Measurements from ENCODE around the gene EIPR1.

The EIPR1 gene

DNA sequence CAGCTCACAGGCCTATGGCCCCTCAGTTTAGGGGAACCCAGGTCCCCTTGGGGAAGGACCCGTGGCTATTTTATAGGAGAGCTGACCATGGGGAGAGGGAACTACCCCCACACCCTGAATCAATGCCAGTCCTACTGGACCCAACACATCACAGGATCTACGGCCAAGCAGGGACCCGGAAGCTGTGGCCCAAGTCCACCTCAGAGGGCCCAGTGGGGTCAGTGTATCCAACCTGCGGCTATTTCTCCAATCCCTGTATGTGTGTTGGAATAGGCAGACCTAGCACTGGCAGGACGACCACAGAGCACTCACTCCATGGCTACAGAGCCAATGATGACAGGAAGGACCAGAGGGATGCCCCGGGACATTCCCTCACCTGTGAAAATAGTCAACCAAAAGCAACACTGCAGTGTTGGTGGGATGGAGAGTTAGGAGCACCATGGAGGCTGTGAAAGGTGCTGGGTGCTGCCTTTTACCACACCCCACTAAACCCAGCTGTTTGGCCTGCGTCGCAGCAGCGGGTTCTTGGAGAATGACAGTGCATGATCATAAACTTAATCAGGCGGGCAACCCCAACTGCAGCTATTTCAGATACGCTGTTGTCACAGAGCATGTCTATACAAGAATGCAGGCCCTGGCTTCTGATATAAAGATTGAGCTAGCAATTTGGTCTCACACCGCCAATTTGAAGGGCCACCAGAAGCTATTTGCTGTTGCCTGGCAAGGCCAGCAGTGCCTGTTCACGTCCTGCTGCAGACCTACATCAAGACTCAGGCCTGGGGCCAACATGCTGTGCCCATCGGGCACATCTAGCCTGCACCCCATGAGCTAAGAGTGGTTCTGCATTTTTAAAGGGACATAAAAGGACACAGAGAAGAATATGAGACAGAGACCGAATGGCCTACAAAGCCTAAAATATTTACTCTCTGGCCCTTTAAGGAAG lies 110.4 kb downstream of the EIPR1 start:
- ATAC-seq = no peak
- TF ChIP-seq, protein P1, sequence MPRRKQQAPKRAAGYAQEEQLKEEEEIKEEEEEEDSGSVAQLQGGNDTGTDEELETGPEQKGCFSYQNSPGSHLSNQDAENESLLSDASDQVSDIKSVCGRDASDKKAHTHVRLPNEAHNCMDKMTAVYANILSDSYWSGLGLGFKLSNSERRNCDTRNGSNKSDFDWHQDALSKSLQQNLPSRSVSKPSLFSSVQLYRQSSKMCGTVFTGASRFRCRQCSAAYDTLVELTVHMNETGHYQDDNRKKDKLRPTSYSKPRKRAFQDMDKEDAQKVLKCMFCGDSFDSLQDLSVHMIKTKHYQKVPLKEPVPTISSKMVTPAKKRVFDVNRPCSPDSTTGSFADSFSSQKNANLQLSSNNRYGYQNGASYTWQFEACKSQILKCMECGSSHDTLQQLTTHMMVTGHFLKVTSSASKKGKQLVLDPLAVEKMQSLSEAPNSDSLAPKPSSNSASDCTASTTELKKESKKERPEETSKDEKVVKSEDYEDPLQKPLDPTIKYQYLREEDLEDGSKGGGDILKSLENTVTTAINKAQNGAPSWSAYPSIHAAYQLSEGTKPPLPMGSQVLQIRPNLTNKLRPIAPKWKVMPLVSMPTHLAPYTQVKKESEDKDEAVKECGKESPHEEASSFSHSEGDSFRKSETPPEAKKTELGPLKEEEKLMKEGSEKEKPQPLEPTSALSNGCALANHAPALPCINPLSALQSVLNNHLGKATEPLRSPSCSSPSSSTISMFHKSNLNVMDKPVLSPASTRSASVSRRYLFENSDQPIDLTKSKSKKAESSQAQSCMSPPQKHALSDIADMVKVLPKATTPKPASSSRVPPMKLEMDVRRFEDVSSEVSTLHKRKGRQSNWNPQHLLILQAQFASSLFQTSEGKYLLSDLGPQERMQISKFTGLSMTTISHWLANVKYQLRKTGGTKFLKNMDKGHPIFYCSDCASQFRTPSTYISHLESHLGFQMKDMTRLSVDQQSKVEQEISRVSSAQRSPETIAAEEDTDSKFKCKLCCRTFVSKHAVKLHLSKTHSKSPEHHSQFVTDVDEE (CRISPR knock-in tag; IDR thresholded peaks at IDR 0.05) = no peak
- TF ChIP-seq, protein P2, sequence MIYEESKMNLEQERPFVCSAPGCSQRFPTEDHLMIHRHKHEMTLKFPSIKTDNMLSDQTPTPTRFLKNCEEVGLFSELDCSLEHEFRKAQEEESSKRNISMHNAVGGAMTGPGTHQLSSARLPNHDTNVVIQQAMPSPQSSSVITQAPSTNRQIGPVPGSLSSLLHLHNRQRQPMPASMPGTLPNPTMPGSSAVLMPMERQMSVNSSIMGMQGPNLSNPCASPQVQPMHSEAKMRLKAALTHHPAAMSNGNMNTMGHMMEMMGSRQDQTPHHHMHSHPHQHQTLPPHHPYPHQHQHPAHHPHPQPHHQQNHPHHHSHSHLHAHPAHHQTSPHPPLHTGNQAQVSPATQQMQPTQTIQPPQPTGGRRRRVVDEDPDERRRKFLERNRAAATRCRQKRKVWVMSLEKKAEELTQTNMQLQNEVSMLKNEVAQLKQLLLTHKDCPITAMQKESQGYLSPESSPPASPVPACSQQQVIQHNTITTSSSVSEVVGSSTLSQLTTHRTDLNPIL (CRISPR knock-in tag; IDR thresholded peaks at IDR 0.05; ENCODE audit: low read depth) = no peak
- no peak for TF ChIP-seq OSR1 (CRISPR knock-in tag; IDR thresholded peaks at IDR 0.05)
- TF ChIP-seq, protein P3, sequence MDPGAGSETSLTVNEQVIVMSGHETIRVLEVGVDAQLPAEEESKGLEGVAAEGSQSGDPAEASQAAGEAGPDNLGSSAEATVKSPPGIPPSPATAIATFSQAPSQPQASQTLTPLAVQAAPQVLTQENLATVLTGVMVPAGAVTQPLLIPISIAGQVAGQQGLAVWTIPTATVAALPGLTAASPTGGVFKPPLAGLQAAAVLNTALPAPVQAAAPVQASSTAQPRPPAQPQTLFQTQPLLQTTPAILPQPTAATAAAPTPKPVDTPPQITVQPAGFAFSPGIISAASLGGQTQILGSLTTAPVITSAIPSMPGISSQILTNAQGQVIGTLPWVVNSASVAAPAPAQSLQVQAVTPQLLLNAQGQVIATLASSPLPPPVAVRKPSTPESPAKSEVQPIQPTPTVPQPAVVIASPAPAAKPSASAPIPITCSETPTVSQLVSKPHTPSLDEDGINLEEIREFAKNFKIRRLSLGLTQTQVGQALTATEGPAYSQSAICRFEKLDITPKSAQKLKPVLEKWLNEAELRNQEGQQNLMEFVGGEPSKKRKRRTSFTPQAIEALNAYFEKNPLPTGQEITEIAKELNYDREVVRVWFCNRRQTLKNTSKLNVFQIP (CRISPR knock-in tag; IDR thresholded peaks at IDR 0.05; ENCODE audit: borderline replicate concordance, low read depth) = no peak
- no peak for TF ChIP-seq ZFP3 (CRISPR knock-in tag; IDR thresholded peaks at IDR 0.05)
- no peak for TF ChIP-seq ARNTL (CRISPR knock-in tag; IDR thresholded peaks at IDR 0.05; ENCODE audit: borderline replicate concordance, low read depth)
- no peak for TF ChIP-seq ISL1 (CRISPR knock-in tag; IDR thresholded peaks at IDR 0.05)
- TF ChIP-seq ZNF8 (CRISPR knock-in tag; IDR thresholded peaks at IDR 0.05) = no peak
- no peak for TF ChIP-seq TOX (CRISPR knock-in tag; IDR thresholded peaks at IDR 0.05; ENCODE audit: borderline replicate concordance)
- TF ChIP-seq RARB (CRISPR knock-in tag; IDR thresholded peaks at IDR 0.05) = no peak
- TF ChIP-seq, protein P4, sequence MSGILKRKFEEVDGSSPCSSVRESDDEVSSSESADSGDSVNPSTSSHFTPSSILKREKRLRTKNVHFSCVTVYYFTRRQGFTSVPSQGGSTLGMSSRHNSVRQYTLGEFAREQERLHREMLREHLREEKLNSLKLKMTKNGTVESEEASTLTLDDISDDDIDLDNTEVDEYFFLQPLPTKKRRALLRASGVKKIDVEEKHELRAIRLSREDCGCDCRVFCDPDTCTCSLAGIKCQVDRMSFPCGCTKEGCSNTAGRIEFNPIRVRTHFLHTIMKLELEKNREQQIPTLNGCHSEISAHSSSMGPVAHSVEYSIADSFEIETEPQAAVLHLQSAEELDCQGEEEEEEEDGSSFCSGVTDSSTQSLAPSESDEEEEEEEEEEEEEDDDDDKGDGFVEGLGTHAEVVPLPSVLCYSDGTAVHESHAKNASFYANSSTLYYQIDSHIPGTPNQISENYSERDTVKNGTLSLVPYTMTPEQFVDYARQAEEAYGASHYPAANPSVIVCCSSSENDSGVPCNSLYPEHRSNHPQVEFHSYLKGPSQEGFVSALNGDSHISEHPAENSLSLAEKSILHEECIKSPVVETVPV (CRISPR knock-in tag; IDR thresholded peaks at IDR 0.05) = no peak
- no peak for TF ChIP-seq ZFP30 (CRISPR knock-in tag; IDR thresholded peaks at IDR 0.05)

DNA sequence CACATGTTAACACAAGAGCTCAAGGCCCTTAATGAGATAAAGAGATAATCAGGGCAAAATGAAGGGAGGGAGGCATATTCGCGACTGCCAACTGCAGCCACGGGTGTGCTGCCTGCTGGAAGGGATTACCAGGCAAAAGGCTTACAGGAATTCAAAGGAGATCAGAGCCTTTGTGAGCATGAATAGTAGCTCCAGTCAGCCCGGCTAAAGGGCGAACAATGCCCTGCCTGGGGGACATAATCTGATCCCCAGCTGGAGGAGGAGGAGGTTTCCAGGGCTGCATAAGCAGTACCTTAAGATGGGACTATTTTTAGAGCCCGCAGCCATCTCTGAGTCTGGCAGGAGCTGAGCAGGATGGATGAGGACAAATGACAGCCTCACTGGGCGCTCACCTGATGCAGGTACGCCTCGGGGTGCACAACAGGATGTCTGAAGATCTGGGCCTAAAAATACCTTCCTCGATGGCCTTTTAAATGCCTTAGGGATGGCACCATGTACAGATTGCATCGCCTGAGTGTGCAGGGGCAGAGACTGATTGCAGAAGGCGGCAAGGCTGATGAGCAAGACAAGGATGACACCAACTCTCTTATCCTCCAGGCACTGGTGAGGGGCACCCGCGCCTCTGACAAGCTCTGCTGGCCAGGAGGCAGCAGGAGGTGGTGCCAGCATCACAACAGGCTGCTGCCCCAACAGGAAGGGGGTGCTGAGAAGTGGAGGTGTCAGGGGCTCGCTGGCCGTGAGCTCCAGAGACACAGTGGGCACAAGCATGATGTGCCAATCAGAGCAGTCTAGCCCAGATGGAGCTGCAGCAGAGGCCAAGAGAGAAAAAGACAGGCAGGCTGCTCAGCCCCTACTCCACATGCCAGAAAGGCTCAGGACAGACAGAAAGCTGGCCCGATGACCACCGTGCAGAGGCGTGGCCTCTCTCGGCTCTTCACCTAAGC lies 111.4 kb downstream of the EIPR1 start:
- ATAC-seq = no peak; the same call in 2 of the 3 replicates
- TF ChIP-seq ESRRG (CRISPR knock-in tag; IDR thresholded peaks at IDR 0.05) (no peak), OSR1 (CRISPR knock-in tag; IDR thresholded peaks at IDR 0.05) (no peak), ZNF8 (CRISPR knock-in tag; IDR thresholded peaks at IDR 0.05) (no peak), ZFP3 (CRISPR knock-in tag; IDR thresholded peaks at IDR 0.05) (no peak), ISL1 (CRISPR knock-in tag; IDR thresholded peaks at IDR 0.05) (no peak), ZNF565 (CRISPR knock-in tag; conservative IDR thresholded peaks at IDR 0.05; ENCODE audit: low read depth) (no peak), BACH2 (CRISPR knock-in tag; IDR thresholded peaks at IDR 0.05; ENCODE audit: borderline replicate concordance) (no peak), GLIS3 (CRISPR knock-in tag; IDR thresholded peaks at IDR 0.05) (no peak), SNAI2 (CRISPR knock-in tag; IDR thresholded peaks at IDR 0.05) (no peak)
- TF ChIP-seq, protein P1 (CRISPR knock-in tag; IDR thresholded peaks at IDR 0.05) = no peak
- TF ChIP-seq, protein P5, sequence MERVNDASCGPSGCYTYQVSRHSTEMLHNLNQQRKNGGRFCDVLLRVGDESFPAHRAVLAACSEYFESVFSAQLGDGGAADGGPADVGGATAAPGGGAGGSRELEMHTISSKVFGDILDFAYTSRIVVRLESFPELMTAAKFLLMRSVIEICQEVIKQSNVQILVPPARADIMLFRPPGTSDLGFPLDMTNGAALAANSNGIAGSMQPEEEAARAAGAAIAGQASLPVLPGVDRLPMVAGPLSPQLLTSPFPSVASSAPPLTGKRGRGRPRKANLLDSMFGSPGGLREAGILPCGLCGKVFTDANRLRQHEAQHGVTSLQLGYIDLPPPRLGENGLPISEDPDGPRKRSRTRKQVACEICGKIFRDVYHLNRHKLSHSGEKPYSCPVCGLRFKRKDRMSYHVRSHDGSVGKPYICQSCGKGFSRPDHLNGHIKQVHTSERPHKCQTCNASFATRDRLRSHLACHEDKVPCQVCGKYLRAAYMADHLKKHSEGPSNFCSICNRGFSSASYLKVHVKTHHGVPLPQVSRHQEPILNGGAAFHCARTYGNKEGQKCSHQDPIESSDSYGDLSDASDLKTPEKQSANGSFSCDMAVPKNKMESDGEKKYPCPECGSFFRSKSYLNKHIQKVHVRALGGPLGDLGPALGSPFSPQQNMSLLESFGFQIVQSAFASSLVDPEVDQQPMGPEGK (CRISPR knock-in tag; IDR thresholded peaks at IDR 0.05; ENCODE audit: borderline replicate concordance) = no peak
